GM12874 (cell line): ENCODE data around the gene GTF3C4.

Experiments used
- TF ChIP-seq, protein P1 (sequence below): IDR thresholded peaks from 2 replicates; pipeline ENCODE4 v1.5.1; 2011; ENCODE audit warnings: low read depth, mild to moderate bottlenecking, control low read depth, low read length, moderate library complexity; ENCODE audit not compliant: insufficient read depth

Gene GTF3C4

DNA sequence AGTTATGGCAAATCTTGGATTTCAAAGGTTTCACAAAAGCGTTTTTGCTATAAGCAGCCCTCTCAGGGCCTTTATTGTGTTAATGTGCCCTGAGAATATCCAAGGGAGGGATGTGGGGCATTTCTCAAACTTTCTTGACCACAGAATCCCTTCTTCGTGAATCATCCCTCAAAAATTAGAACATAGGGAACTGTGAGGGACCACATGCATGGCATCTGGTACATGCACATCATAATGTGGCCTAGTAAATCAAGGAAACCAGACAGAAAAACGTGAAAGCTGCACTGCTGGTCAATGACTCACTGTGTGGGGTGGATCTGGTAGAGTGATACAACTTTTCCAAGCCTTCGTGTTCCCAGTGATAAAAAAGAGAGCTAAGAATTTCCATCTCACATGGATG is 22.9 kb upstream of the GTF3C4 start:
- TF ChIP-seq, protein P1, sequence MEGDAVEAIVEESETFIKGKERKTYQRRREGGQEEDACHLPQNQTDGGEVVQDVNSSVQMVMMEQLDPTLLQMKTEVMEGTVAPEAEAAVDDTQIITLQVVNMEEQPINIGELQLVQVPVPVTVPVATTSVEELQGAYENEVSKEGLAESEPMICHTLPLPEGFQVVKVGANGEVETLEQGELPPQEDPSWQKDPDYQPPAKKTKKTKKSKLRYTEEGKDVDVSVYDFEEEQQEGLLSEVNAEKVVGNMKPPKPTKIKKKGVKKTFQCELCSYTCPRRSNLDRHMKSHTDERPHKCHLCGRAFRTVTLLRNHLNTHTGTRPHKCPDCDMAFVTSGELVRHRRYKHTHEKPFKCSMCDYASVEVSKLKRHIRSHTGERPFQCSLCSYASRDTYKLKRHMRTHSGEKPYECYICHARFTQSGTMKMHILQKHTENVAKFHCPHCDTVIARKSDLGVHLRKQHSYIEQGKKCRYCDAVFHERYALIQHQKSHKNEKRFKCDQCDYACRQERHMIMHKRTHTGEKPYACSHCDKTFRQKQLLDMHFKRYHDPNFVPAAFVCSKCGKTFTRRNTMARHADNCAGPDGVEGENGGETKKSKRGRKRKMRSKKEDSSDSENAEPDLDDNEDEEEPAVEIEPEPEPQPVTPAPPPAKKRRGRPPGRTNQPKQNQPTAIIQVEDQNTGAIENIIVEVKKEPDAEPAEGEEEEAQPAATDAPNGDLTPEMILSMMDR: no peak

DNA sequence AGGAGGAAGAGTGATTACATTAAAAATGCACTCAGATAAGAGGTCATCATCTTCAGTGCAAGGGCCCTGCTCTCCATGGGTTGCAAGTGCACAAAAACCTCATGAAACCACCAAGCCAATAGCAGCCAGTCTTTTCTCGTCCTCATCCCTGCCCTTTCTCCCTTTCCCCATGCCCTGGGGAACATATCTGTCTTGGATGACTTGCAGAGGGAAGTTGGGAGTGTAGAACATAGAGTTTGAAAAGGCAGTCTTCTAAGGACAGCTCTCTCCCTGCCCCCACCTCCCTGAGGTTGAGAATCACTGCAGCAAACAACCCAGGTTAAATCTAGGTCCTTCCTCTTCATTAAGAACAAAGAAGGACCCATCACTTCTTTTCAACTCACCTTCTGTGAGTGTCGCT is 22.5 kb upstream of the GTF3C4 start:
- TF ChIP-seq, protein P1: no peak

DNA sequence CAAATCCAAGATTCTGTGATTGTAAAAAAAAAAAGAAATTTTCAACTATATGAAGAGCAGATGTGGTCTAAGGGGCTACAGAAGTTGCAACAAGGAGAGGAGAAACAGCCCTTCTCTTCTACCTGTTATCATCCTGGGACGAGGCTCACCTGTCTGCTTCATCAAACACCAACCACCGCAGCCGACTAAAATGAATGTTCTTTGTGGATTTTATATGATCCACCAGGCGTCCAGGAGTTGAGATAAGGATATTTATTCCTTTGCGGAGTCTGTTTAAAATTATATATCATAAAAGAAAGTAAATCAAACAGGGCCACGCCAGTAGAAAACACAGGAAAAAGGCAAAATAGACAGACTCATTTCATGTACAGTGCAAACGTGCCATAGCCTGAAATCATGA is 22.0 kb upstream of the GTF3C4 start:
- TF ChIP-seq, protein P1: no peak

DNA sequence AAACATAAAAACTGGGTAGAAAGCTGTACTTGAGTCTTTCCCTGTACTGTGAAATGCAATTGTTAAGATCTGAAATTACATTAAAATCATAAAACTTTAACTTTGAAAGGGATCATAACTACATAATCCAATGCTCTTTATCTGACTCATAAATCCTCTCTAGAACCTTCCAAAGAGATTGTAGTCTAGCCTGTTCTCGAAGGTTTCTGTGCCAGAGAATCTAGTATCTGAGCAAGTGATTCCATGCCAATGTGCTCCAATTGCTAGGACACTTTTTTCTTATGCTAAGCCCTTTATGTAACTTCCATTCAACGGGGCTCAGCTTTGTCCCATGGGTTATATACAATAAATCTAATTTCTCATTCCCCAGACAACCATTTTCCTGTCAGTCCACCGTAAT is 21.6 kb upstream of the GTF3C4 start:
- TF ChIP-seq, protein P1: no peak

DNA sequence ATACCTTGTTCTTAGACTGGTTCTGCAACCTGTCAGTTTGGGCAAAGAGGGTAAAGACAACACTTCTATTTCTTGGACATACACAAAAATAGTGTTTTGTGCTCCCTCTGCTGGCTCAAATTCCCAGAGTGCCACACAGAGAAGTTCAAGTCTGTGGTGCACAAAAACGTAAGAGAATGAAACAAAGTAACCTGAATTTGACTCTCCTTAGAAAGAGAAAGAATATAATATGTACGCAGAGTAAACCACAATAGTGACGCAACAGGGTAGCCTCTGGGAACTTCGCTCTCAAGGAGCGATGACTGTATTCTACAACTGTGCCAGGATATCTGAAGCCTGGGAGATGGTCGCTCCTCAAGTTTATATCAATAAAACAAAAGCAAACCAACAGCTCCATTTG is 19.0 kb upstream of the GTF3C4 start:
- TF ChIP-seq, protein P1: no peak

DNA sequence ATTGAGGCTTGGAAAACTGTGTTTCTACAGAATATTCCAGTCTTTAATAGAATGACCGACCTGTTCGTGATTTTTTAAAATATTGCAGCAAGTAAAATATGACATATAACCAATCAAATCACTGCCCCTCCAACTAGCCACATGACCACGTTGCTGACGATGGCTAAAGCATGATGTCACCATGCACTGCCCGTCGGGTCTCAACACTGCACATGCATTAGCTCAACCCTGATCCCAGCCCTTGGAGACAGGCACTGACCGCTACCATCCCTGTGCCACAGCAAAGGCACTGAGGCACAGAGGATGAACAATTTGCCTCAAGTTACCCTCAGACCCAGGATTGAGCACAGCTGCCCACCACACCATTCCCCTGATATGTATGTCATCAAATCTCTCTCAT is 14.0 kb upstream of the GTF3C4 start:
- TF ChIP-seq, protein P1: no peak

DNA sequence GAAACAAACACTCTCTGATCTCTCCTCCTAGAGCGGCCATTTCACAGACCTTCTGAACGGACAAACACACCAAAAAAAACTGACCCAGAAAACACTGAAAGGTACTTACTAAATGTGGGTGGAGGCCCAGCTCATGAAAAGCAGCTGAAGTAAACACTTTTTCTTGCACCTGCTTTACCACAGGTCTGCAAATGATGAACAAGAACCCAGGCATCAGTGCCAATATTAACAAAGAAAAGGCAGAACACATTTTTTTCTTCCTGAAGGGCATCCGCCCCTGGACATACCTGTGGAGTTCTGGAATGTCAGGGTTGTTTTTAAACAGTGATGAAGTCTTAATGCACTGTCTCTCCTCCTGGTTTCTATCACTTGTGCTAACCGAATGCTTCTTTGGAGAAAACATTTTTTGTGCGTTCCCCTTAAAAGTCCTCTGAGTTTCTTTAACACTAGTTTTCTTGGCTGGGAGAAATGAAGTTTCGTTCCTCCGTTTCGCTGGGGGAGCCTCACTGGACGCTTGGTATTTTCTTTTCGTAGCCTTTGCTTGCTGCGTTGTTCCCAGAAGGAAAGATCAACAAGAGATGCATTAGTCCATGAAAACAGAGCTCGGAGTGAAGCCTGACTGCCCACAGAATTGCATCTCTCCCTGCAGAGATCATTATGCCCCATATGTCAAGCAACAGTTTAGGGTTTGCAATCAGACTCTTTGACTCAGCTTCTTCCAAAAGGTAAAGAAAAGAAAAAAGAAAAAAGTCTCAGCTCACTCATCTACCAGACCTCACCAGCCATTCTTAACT is 7.9 kb upstream of the GTF3C4 start:
- TF ChIP-seq, protein P1: no peak
